IPS-NIHi7 (cell line): Measurements from ENCODE around the gene RNF181.
"Not testable (repeated sequence)": the region's sequence is repeated elsewhere in the genome, so short reads cannot be mapped to it uniquely, and the experiment has no call there.

ENCODE experiments used
- DNase-seq: peaks from one replicate; pipeline ENCODE4 v3.0.0; 2012; ENCODE audit warnings: mixed read lengths; ENCODE audit errors: extremely low spot score

Gene RNF181

DNA sequence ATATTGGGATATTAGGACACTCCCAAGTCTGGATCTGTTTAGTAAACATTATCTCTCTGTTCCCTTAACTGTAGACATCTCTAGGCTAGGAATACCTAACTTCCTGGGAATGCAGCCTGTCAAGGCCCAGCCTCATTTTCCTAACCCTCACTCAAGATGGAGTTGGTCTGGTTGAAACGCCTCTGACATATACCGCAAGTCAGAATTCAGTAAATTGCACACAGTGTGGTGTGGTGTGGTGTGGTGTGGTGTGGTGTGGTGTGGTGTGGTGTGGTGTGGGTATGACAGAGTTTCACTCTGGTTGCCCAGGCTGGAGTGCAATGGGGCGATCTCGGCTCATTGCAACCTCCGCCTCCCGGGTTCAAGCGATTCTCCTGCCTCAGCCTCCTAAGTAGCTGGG is 19.2 kb downstream of the RNF181 start:
- not testable (repeated sequence) for DNase-seq

DNA sequence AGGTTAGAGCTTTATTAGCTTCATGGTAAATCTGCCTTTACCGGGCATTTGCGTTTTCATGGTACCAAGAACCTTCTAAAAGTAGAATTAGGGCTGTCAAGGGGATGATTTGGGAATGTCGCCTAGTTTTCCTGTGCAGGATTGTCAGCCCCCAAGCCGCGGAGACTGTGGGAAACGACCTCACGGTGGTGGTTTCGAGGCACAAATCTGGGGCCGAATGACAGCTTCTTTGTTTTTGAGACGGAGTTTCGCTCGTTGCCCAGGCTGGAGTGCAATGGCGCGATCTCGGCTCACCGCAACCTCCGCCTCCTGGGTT is 19.8 kb downstream of the RNF181 start:
- DNase-seq, result no peak

DNA sequence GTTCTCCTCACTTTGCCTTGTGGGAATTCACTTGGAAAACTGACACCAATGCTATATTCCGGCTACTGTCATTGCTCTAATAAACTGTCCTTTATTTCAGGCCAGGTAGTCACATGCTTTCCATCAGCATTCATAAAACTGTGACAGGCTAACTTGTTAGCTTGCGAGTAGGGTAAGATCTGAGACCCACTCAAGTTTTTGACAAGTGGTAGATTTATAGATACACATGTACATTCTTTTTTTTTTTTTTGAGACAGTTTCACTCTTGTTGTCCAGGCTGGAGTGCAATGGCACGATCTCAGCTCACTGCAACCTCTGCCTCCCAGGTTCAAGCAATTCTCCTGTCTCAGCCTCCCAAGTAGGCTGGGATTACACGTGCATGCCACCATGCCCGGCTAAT is 22.2 kb downstream of the RNF181 start:
- not testable (repeated sequence) for DNase-seq

GRCh38 chr2:85619617-85620016 is 24.1 kb downstream of the RNF181 start:
- no peak for DNase-seq

DNA sequence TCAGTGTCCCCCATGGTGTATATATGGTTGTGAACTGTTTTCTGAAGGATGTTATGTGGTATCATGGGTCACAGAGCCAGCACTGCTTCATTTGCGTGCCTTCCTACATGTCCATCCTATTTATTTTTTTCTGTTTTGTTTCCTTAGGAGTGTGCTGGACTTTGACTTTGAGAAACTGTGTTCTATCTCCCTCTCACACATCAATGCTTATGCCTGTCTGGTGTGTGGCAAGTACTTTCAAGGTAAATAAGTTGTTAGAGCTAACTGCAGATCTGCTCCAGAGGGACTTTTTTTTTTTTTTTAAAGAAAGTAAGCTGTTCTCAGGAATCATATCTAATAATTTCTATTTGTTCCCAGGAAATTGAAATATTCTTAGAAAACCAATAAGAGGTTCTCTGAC is 25.8 kb downstream of the RNF181 start:
- no peak for DNase-seq

DNA sequence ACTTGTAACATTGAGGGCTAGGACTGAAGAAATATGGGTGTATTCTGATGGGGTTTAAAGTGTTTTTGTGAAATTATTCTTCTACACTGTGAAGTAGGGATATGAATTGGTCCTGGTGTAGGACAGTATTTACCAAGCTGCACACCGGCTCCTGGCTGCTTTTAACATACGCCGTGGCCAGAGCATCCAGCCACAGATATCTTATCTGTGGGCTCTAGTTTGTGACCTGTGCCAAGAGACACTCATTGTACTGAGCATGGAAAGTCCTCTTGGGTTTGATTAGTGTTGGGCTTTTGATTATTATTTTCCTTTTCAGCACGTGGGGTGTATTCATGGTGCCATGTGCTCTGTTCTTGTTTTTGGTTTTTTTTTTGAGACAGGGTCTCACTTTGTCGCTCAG is 28.4 kb downstream of the RNF181 start:
- no peak for DNase-seq

GRCh38 chr2:85628658-85629057 is 33.1 kb downstream of the RNF181 start:
- DNase-seq, result no peak

GRCh38 chr2:85631316-85631715 is 35.8 kb downstream of the RNF181 start:
- no peak for DNase-seq

- no peak for DNase-seq
Measured at GRCh38 chr2:85635011-85635410, 39.5 kb downstream of the RNF181 start.

DNA sequence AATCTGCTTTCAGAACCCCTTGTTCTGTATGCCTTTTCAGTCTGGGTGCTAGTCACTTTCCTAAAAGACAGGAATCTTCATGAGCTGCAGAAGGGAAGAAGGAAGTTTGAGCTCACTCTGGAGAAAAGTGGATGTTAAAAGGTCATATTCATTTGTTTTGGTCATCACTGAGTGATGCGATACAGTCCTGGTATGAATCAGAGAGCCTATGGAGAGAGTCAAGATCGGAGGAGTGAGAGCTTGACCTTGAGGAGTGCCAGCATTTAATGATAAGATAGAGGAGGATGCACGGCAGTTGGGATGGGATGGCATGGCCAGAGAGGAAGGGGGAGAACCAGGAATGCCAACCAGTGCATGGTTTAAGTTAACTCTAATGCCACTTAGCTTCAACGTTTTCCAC is 40.1 kb downstream of the RNF181 start:
- no peak for DNase-seq

GRCh38 chr2:85642725-85643124 is 47.2 kb downstream of the RNF181 start:
- DNase-seq, result no peak

DNA sequence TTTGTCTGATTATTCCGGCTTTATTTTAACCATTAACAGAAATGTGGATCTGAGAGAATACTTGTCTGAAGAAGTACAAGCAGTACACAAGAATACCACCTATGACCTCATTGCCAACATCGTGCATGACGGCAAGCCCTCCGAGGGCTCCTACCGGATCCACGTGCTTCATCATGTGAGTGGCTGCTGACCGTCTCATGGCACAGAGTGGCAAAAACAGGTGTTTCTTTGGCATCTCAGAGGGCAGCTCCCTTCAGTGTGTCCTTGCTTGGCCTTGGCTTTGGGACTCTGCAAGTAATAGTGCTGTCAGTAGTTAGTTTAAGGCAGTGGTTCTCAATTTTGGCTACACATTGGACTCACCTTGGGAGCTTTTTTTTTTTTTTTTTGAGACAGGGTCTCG is 49.4 kb downstream of the RNF181 start:
- no peak for DNase-seq

DNA sequence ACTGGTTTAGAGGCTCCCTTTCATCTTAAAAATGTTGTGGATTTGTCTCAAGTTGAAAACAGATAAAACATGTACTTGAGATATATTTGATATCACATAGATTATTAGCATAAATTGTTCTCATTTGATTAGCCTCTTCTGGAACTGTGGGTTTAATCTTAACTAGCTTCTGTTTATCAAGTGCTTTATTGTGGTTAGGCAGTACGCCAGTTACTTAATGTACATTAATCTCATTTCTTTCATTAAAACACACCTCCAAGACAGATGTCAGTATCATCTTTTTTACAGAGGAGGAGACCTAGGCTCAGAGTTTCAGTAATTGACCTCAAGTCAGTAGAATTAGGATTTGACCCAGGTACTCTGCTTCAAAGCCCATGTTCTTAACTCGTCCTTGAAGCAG is 50.6 kb downstream of the RNF181 start:
- DNase-seq, result no peak
